Naive thymus-derived CD4-positive, alpha-beta T cell (primary cell): ENCODE data around the gene BAHD1. TPM values are rescaled to one million over a fixed set of nuclear protein-coding genes. Genes with fewer than 3 reads are reported as not detected.

Source experiments
- ATAC-seq: fragments of 150-1000 bp; cut with Tn5 transposase; 2 replicates; pipeline ENCODE4 v1.10.0; 2021; ENCODE audit warnings: mild to moderate bottlenecking, moderate library complexity
- CTCF ChIA-PET: fragments of 350-600 bp; sonication (Branson Sonifier 250); formaldehyde crosslinking; loops from one replicate; lab custom pipeline; 2021; ENCODE audit warnings: antibody characterized with exemption; lab: Charles Lee
- POLR2A ChIA-PET: fragments of 350-600 bp; sonication (Branson Sonifier 250); formaldehyde crosslinking; loops from one replicate; lab custom pipeline; 2021; ENCODE audit warnings: antibody characterized with exemption, inconsistent platforms; lab: Charles Lee
- DNase-seq, 9 donors: peaks; one replicate each; pipeline versions ENCODE4 v3.0.0 to v3.0.0-alpha.2; 2020 to 2022; ENCODE audit warnings: mixed read lengths in 1 of 9
- H3K27ac ChIP-seq: one replicate; pipeline ENCODE4 v1.7.0; 2013; ENCODE audit warnings: mild to moderate bottlenecking, low read depth, low read length, moderate library complexity
- H3K27me3 ChIP-seq, 2 donors: one replicate each; pipeline ENCODE4 v1.7.0; 2013; ENCODE audit warnings: low read length in 2 of 2, mild to moderate bottlenecking in 2 of 2, moderate library complexity in 2 of 2; ENCODE audit not compliant: control insufficient read depth in 2 of 2, insufficient read depth in 2 of 2
- H3K36me3 ChIP-seq, 3 experiments: 1 replicate in 2 of 3; 2 replicates in 1 of 3; pipeline ENCODE4 v1.7.0; 2013; ENCODE audit warnings: low read length in 3 of 3, mild to moderate bottlenecking in 3 of 3, moderate library complexity in 1 of 3; ENCODE audit not compliant: insufficient read depth in 3 of 3, control insufficient read depth in 2 of 3
- H3K4me1 ChIP-seq, 2 donors: one replicate each; pipeline ENCODE4 v1.7.0; 2013; ENCODE audit warnings: low read length in 2 of 2, mild to moderate bottlenecking in 2 of 2, moderate library complexity in 1 of 2; ENCODE audit not compliant: control insufficient read depth in 2 of 2, insufficient read depth in 2 of 2
- H3K4me3 ChIP-seq: 2 replicates; pipeline ENCODE4 v1.7.0; 2013; ENCODE audit warnings: mild to moderate bottlenecking, low read length
- H3K9me3 ChIP-seq, 3 experiments: 1 replicate in 2 of 3; 2 replicates in 1 of 3; pipeline ENCODE4 v1.7.0; 2013; ENCODE audit warnings: low read length in 3 of 3; ENCODE audit not compliant: control insufficient read depth in 2 of 3
- H3K27ac Mint-ChIP-seq, 9 donors: one replicate each; pipeline ENCODE4 v1.8.0; 2020 to 2022; ENCODE audit warnings: mixed read lengths in 9 of 9, mild to moderate bottlenecking in 8 of 9, moderate library complexity in 5 of 9, inconsistent platforms in 2 of 9
- H3K27me3 Mint-ChIP-seq, 5 donors: one replicate each; pipeline ENCODE4 v1.8.0; 2021 to 2022; ENCODE audit warnings: mixed read lengths in 5 of 5, mild to moderate bottlenecking in 1 of 5
- H3K36me3 Mint-ChIP-seq, 5 donors: one replicate each; pipeline ENCODE4 v1.8.0; 2020 to 2022; ENCODE audit warnings: mixed read lengths in 5 of 5, mild to moderate bottlenecking in 3 of 5, inconsistent platforms in 1 of 5
- H3K4me1 Mint-ChIP-seq, 7 donors: one replicate each; pipeline ENCODE4 v1.8.0; 2020 to 2022; ENCODE audit warnings: mixed read lengths in 7 of 7, mild to moderate bottlenecking in 3 of 7, inconsistent platforms in 1 of 7
- H3K4me3 Mint-ChIP-seq, 10 donors: one replicate each; pipeline ENCODE4 v1.8.0; 2020 to 2022; ENCODE audit warnings: mild to moderate bottlenecking in 10 of 10, mixed read lengths in 10 of 10, moderate library complexity in 6 of 10, inconsistent platforms in 2 of 10
- H3K9me3 Mint-ChIP-seq, 11 donors: one replicate each; pipeline ENCODE4 v1.8.0; 2020 to 2022; ENCODE audit warnings: mixed read lengths in 11 of 11, mild to moderate bottlenecking in 4 of 11, inconsistent platforms in 1 of 11, moderate library complexity in 1 of 11
- intact Hi-C, 2 donors: fragments of 100-400 bp; cut with micrococcal nuclease; formaldehyde crosslinking; loops; one replicate each; pipeline ENCODE4 v1.15.1; 2023
- polyA plus RNA-seq, 2 donors: library from polyadenylated mRNA; unstranded; fragments of 300-500 nt; fragmentation: Illumina TruSeq; gene quantifications; one replicate each; pipeline ENCODE4 v1.2.3, GENCODE V29; 2021
- total RNA-seq, 6 experiments: library from RNA in 5 of 6; stranded (reverse) in 5 of 6; gene quantifications; 1 replicate in 5 of 6; 2 replicates in 1 of 6; pipeline ENCODE4 v1.2.3 and lab custom pipeline; 2021 to 2026

The BAHD1 gene
- total and polyA plus RNA-seq, 7 experiments from 2014 or later, result 2.2 to 48.8 (median 29.6) TPM

- H3K27me3 Mint-ChIP-seq, result no peaks in the 10 kb centered on the region
- no peaks in the 10 kb centered on the region for H3K4me1 ChIP-seq
- no peak overlapping the region for H3K4me3 ChIP-seq
- peak overlapping the region in 1 of 9 donors; percentile 49 for H3K27ac Mint-ChIP-seq
- no peak overlapping the region for H3K27ac ChIP-seq
- H3K36me3 Mint-ChIP-seq, result peaks cover 11 to 25% (median 19%) of the 10 kb centered on the region in 5 donors
- ChIA-PET POLR2A (interaction anchor here (0.7 kb wide), 1 partner anchor 45 kb away, joined by 3 read pairs; no protein-coding TSS in a partner anchor), CTCF (interaction anchor here (0.7 kb wide), 1 partner anchor 9 kb away, joined by 4 read pairs; no protein-coding TSS in a partner anchor)
- no peaks in the 10 kb centered on the region for H3K27me3 ChIP-seq
- intact Hi-C loops, result no loop called here
- H3K4me3 Mint-ChIP-seq, result no peak overlapping the region
- H3K9me3 Mint-ChIP-seq, result no peaks in the 10 kb centered on the region
- peaks cover 9 to 79% (median 15%) of the 10 kb centered on the region in 3 experiments for H3K36me3 ChIP-seq
- no peak for DNase-seq
- no peak for ATAC-seq
- no peaks in the 10 kb centered on the region for H3K9me3 ChIP-seq
- peaks cover 0 to 17% (median 3%) of the 10 kb centered on the region in 7 donors for H3K4me1 Mint-ChIP-seq
Observed at GRCh38 chr15:40413036-40413435, 27.7 kb upstream of the BAHD1 start.

GRCh38 chr15:40414816-40415215, 25.9 kb upstream of the BAHD1 start:
- DNase-seq (no peak), ATAC-seq (no peak)
- Mint-ChIP-seq H3K27ac (no peak overlapping the region), H3K9me3 (no peaks in the 10 kb centered on the region), H3K36me3 (peaks cover 11 to 25% (median 19%) of the 10 kb centered on the region in 5 donors), H3K4me1 (peaks cover 0 to 9% (median 0%) of the 10 kb centered on the region in 7 donors), H3K27me3 (no peaks in the 10 kb centered on the region), H3K4me3 (no peak overlapping the region)
- H3K27me3 ChIP-seq, result no peaks in the 10 kb centered on the region
- ChIA-PET CTCF (interaction anchor here (1.0 kb wide), 1 partner anchor 71 kb away, joined by 4 read pairs; no protein-coding TSS in a partner anchor), POLR2A (interaction anchor here (0.5 kb wide), 1 partner anchor 70 kb away, joined by 3 read pairs; no protein-coding TSS in a partner anchor)
- peaks cover 8 to 77% (median 15%) of the 10 kb centered on the region in 3 experiments for H3K36me3 ChIP-seq
- H3K4me3 ChIP-seq, result no peak overlapping the region
- no peaks in the 10 kb centered on the region for H3K4me1 ChIP-seq
- H3K27ac ChIP-seq, result no peak overlapping the region
- intact Hi-C loops, result no loop called here
- no peaks in the 10 kb centered on the region for H3K9me3 ChIP-seq

DNA sequence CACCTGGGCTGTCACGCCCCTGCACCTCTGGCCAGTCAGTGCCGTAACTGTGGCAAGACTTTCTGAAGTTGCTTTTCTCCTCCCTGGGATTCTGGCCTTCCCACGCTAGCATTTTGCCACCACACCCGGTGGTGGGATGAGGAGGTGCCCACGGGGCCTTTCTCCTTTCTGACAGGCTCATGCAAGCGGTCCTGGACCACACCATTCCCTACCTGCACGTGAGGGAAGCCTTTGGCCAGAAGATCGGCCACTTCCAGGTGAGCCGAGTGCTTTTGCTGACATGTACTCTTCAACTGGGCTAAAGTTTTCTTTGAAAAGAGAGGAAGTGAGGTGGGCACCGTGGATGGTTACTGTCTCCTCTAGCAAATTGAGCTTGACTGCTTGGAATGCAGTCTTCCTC, 25.5 kb upstream of the BAHD1 start:
- Histone ChIP-seq H3K27me3 (no peaks in the 10 kb centered on the region), H3K36me3 (peaks cover 8 to 74% (median 15%) of the 10 kb centered on the region in 3 experiments), H3K9me3 (no peaks in the 10 kb centered on the region), H3K27ac (no peak overlapping the region), H3K4me3 (no peak overlapping the region), H3K4me1 (no peaks in the 10 kb centered on the region)
- CTCF ChIA-PET, result no interaction called here
- H3K27ac Mint-ChIP-seq, result peak overlapping the region in 1 of 9 donors; percentile 74
- POLR2A ChIA-PET, result no interaction called here
- no peak overlapping the region for H3K4me3 Mint-ChIP-seq
- peaks cover 0 to 9% (median 0%) of the 10 kb centered on the region in 7 donors for H3K4me1 Mint-ChIP-seq
- no peaks in the 10 kb centered on the region for H3K27me3 Mint-ChIP-seq
- intact Hi-C loops, result no loop called here
- peaks cover 10 to 22% (median 19%) of the 10 kb centered on the region in 5 donors for H3K36me3 Mint-ChIP-seq
- no peaks in the 10 kb centered on the region for H3K9me3 Mint-ChIP-seq
- no peak for ATAC-seq
- no peak for DNase-seq

- Mint-ChIP-seq H3K27ac (peak overlapping the region in 1 of 9 donors; percentile 74), H3K36me3 (peaks cover 2 to 20% (median 14%) of the 10 kb centered on the region in 5 donors), H3K4me1 (peaks cover 0 to 6% (median 0%) of the 10 kb centered on the region in 7 donors), H3K4me3 (no peak overlapping the region), H3K27me3 (no peaks in the 10 kb centered on the region), H3K9me3 (no peaks in the 10 kb centered on the region)
- ChIA-PET CTCF (interaction anchor here (11.1 kb wide), 1 partner anchor 75 kb away, joined by 107 read pairs; the partner anchor contains the start of gene CCDC9B), POLR2A (no interaction called here)
- H3K36me3 ChIP-seq, result peaks cover 8 to 66% (median 13%) of the 10 kb centered on the region in 3 experiments
- no peak overlapping the region for H3K4me3 ChIP-seq
- H3K27me3 ChIP-seq, result no peaks in the 10 kb centered on the region
- ATAC-seq, result no peak
- H3K4me1 ChIP-seq, result no peaks in the 10 kb centered on the region
- no peak for DNase-seq
- no peak overlapping the region for H3K27ac ChIP-seq
- no peaks in the 10 kb centered on the region for H3K9me3 ChIP-seq
- intact Hi-C loops, result no loop called here
Observed at GRCh38 chr15:40416056-40416455, 24.7 kb upstream of the BAHD1 start.

DNA sequence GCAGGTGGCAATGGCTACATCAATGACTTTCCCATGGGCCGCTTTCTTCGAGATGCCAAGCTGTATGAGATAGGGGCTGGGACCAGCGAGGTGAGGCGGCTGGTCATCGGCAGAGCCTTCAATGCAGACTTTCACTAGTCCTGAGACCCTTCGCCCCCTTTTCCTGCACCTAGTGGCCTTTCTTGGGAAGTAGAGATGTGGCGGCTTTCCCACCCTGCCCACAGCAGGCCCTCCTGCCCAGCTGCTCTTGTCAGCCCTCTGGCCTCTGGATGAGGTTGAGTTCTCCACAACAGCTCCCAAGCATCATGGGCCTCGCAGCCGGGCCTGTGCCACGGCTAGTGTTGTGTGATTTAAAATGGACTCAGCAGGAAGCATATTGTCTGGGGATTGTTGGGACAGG, 22.6 kb upstream of the BAHD1 start:
- H3K36me3 Mint-ChIP-seq, result peaks cover 0 to 8% (median 3%) of the 10 kb centered on the region in 5 donors
- intact Hi-C loops, result no loop called here
- DNase-seq (no peak), ATAC-seq (no peak)
- H3K27me3 Mint-ChIP-seq, result no peaks in the 10 kb centered on the region
- no peaks in the 10 kb centered on the region for H3K9me3 Mint-ChIP-seq
- Histone ChIP-seq H3K4me3 (no peak overlapping the region), H3K4me1 (peaks cover 0 to 3% of the 10 kb centered on the region in 2 donors), H3K27ac (no peak overlapping the region), H3K36me3 (peaks cover 4 to 45% (median 4%) of the 10 kb centered on the region in 3 experiments), H3K9me3 (no peaks in the 10 kb centered on the region), H3K27me3 (no peaks in the 10 kb centered on the region)
- H3K4me1 Mint-ChIP-seq, result peaks cover 0 to 7% (median 4%) of the 10 kb centered on the region in 7 donors
- H3K27ac Mint-ChIP-seq, result peak overlapping the region in 2 of 9 donors; percentile 47 to 80
- no peak overlapping the region for H3K4me3 Mint-ChIP-seq
- ChIA-PET CTCF (interaction anchor here (0.9 to 11.1 kb wide), 4 partner anchors 28 to 111 kb away, joined by 3 to 107 read pairs (median 4); partner anchors contain the start of gene CCDC9B), POLR2A (no interaction called here)

DNA sequence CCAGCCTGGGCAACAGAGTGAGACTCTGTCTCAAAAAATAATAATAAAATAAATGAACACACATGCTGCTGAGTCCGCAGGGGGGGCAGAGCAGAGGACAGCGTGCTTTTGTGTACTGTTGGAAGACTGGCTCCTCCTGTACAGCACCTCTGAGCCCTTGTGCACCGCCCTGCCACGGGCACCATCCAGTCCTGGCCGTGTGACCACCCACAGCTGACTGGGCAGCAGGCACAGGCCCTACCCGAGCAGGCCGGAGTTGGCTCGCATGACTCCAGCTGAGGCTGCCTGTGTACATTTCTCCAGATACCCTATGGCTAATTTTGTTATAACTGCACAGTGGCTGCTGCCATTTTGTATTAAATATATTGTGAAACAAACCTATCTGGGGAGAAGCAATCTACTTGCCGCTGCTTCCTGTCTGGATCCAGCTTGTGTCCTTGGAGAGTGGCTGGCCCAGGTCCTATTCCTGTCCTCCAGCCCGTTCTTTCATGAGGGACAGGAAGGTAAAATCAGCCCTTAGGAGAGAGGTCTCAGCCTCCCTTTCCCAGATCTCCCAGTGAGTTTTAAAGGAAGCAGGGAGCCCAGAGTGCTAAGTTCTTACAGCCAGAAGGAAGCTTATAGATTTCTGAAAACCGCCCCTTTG, 20.6 kb upstream of the BAHD1 start:
- Mint-ChIP-seq H3K27me3 (no peaks in the 10 kb centered on the region), H3K27ac (peak overlapping the region in 2 of 9 donors; percentile 15 to 21), H3K4me3 (no peak overlapping the region), H3K9me3 (no peaks in the 10 kb centered on the region), H3K4me1 (peaks cover 0 to 7% (median 3%) of the 10 kb centered on the region in 7 donors), H3K36me3 (peaks cover 0 to 16% (median 5%) of the 10 kb centered on the region in 5 donors)
- no peak for DNase-seq
- POLR2A ChIA-PET, result no interaction called here
- CTCF ChIA-PET, result interaction anchor here (0.7 to 11.1 kb wide), 5 partner anchors 13 to 288 kb away, joined by 4 to 107 read pairs (median 5); partner anchors contain the start of gene CCDC9B
- Histone ChIP-seq H3K27ac (no peak overlapping the region), H3K9me3 (no peaks in the 10 kb centered on the region), H3K4me1 (peaks cover 0 to 3% of the 10 kb centered on the region in 2 donors), H3K4me3 (no peak overlapping the region), H3K27me3 (no peaks in the 10 kb centered on the region), H3K36me3 (peaks cover under 1 to 25% (median 4%) of the 10 kb centered on the region in 3 experiments)
- no peak for ATAC-seq
- intact Hi-C loops, result loop anchor here (5.0 kb wide), 3 partner anchors 38 to 733 kb away; partner anchors contain the start of gene KNSTRN (in 1 of the 2)
